Keratinocyte (primary cell): ENCODE measurements around the gene LINC01488. TPM values are rescaled to one million over a fixed set of nuclear protein-coding genes. Genes with fewer than 3 reads are reported as not detected.

Experiments
- DNase-seq: peaks from one replicate; pipeline ENCODE4 v3.0.0-alpha.2; 2011; ENCODE audit warnings: low read depth, missing footprints, low spot score
- FAIRE-seq: peaks from 2 replicates; lab custom pipeline; 2011; peaks lifted over from hg19 to GRCh38; lab: Jason Lieb, UNC
- H2AFZ ChIP-seq: 2 replicates; pipeline ENCODE4 v1.6.0; 2012; ENCODE audit warnings: low read length, control low read depth, inconsistent platforms; ENCODE audit not compliant: control insufficient read depth
- H3K27ac ChIP-seq: 2 replicates; pipeline ENCODE4 v1.5.1; 2011; ENCODE audit warnings: low read length; ENCODE audit not compliant: control insufficient read depth, insufficient read depth
- H3K27me3 ChIP-seq: 3 replicates; pipeline ENCODE4 v1.6.0; 2011; ENCODE audit warnings: low read length; ENCODE audit not compliant: control insufficient read depth, insufficient read depth; ENCODE audit errors: extremely low read depth
- H3K36me3 ChIP-seq, 2 experiments: 2 replicates in 1 of 2; 3 replicates in 1 of 2; pipeline ENCODE4 v1.5.1; 2011; ENCODE audit warnings: low read length in 2 of 2, mild to moderate bottlenecking in 1 of 2; ENCODE audit not compliant: control insufficient read depth in 2 of 2, insufficient read depth in 2 of 2; ENCODE audit errors: extremely low read depth in 1 of 2
- H3K4me1 ChIP-seq: 3 replicates; pipeline ENCODE4 v1.5.1; 2011; ENCODE audit warnings: low read length; ENCODE audit not compliant: control insufficient read depth, insufficient read depth; ENCODE audit errors: extremely low read depth
- H3K4me2 ChIP-seq: 3 replicates; pipeline ENCODE4 v1.6.0; 2011; ENCODE audit warnings: low read depth, low read length; ENCODE audit not compliant: control insufficient read depth, insufficient read depth; ENCODE audit errors: extremely low read depth
- H3K4me3 ChIP-seq, 3 experiments: fragments of 200-600 bp in 1 of 3; sonication (generic) in 1 of 3; 2 replicates in 2 of 3; 3 replicates in 1 of 3; pipeline ENCODE4 v1.5.1; 2011 to 2016; ENCODE audit warnings: low read length in 3 of 3, mild to moderate bottlenecking in 3 of 3, control low read depth in 2 of 3, inconsistent platforms in 1 of 3, low read depth in 1 of 3, mixed read lengths in 1 of 3, mixed run types in 1 of 3, moderate library complexity in 1 of 3; ENCODE audit not compliant: control insufficient read depth in 2 of 3, insufficient read depth in 2 of 3; ENCODE audit errors: extremely low read depth in 1 of 3
- H3K79me2 ChIP-seq: 2 replicates; pipeline ENCODE4 v1.6.0; 2012; ENCODE audit warnings: low read length; ENCODE audit not compliant: control insufficient read depth, insufficient read depth
- H3K9ac ChIP-seq: 3 replicates; pipeline ENCODE4 v1.6.0; 2011; ENCODE audit warnings: low read length; ENCODE audit not compliant: control insufficient read depth, insufficient read depth; ENCODE audit errors: extremely low read depth
- H3K9me1 ChIP-seq: 3 replicates; pipeline ENCODE4 v1.6.0; 2011; ENCODE audit warnings: low read length; ENCODE audit not compliant: control insufficient read depth, insufficient read depth; ENCODE audit errors: extremely low read depth
- H3K9me3 ChIP-seq: 2 replicates; pipeline ENCODE4 v1.5.1; 2012; ENCODE audit warnings: low read depth, low read length; ENCODE audit not compliant: control insufficient read depth
- H4K20me1 ChIP-seq: 3 replicates; pipeline ENCODE4 v1.6.0; 2011; ENCODE audit warnings: low read length; ENCODE audit not compliant: control insufficient read depth, insufficient read depth; ENCODE audit errors: extremely low read depth
- CTCF ChIP-seq, 3 experiments: IDR thresholded peaks in 1 of 3; conservative IDR thresholded peaks in 1 of 3; optimal IDR thresholded peaks in 1 of 3; 2 replicates in 2 of 3; 3 replicates in 1 of 3; pipeline versions ENCODE3 to v1.5.1; 2011; ENCODE audit warnings: low read length in 3 of 3, mild to moderate bottlenecking in 3 of 3, moderate library complexity in 2 of 3, control low read depth in 1 of 3, inconsistent platforms in 1 of 3; ENCODE audit not compliant: insufficient read depth in 2 of 3; ENCODE audit errors: extremely low read depth in 1 of 3
- EZH2 ChIP-seq: IDR thresholded peaks from one replicate; pipeline ENCODE4 v1.6.1; 2012; ENCODE audit warnings: inconsistent platforms, mild to moderate bottlenecking, low read length, moderate library complexity
- dilution Hi-C: fragments of 300-500 bp; cut with MboI; formaldehyde crosslinking; loops from one replicate; pipeline ENCODE4 v1.7.0; 2020; ENCODE audit warnings: low sequenced_read_pairs; ENCODE audit not compliant: extremely low pct_ligation_motif_present
- polyA plus RNA-seq, 5 experiments: library from polyadenylated mRNA; depleted of rRNA in 3 of 5; stranded (reverse) in 3 of 5; stranded (forward) in 1 of 5; unstranded in 1 of 5; fragments of >200 nt; gene quantifications; 1 replicate in 1 of 5; 2 replicates in 3 of 5; 3 replicates in 1 of 5; pipeline versions ENCODE4 v1.2.1 to v1.2.3, GENCODE V29; 2011 to 2012; ENCODE audit warnings: missing spikeins in 2 of 5, low read depth in 1 of 5, low replicate concordance in 1 of 5

LINC01488 gene
- polyA plus RNA-seq, 1 donor (not counting 4 experiments of a cell fraction or from before 2014, with no cell fraction given), result not detected

- TF ChIP-seq CTCF (optimal IDR thresholded peaks at IDR 0.05 in 1 of 3, IDR thresholded peaks at IDR 0.05 in 1 of 3, conservative IDR thresholded peaks at IDR 0.05 in 1 of 3; ENCODE audit: extremely low read depth in 1 of 3, insufficient read depth in 2 of 3, low read length in 3 of 3), result peak in 1 of 3 experiments; percentile 29
- no peak for TF ChIP-seq EZH2
- H3K9me1 ChIP-seq, result no peaks in the 10 kb centered on the region
- H3K27ac ChIP-seq, result no peak overlapping the region
- H3K4me3 ChIP-seq, result no peak overlapping the region
- dilution Hi-C loops, result no loop called here
- peak overlapping the region; percentile 1 for H3K4me2 ChIP-seq
- no peaks in the 10 kb centered on the region for H3K27me3 ChIP-seq
- no peaks in the 10 kb centered on the region for H3K79me2 ChIP-seq
- no peaks in the 10 kb centered on the region for H4K20me1 ChIP-seq
- no peaks in the 10 kb centered on the region for H3K9me3 ChIP-seq
- peak; percentile 76 for FAIRE-seq
- H3K36me3 ChIP-seq, result no peaks in the 10 kb centered on the region
- peak; percentile 49 for DNase-seq
- no peak overlapping the region for H2AFZ ChIP-seq
- peaks cover 25% of the 10 kb centered on the region for H3K4me1 ChIP-seq
- H3K9ac ChIP-seq, result no peak overlapping the region
Observed at GRCh38 chr11:69442012-69442806, 39.3 kb upstream of the LINC01488 start.

- Histone ChIP-seq H3K4me1 (peaks cover 21% of the 10 kb centered on the region), H3K9me1 (no peaks in the 10 kb centered on the region), H3K79me2 (no peaks in the 10 kb centered on the region), H3K4me3 (no peak overlapping the region), H3K9me3 (no peaks in the 10 kb centered on the region), H4K20me1 (no peaks in the 10 kb centered on the region), H3K9ac (no peak overlapping the region), H3K27ac (no peak overlapping the region), H2AFZ (no peak overlapping the region), H3K27me3 (no peaks in the 10 kb centered on the region), H3K4me2 (peak overlapping the region; percentile 67), H3K36me3 (no peaks in the 10 kb centered on the region)
- TF ChIP-seq CTCF (optimal IDR thresholded peaks at IDR 0.05 in 1 of 3, IDR thresholded peaks at IDR 0.05 in 1 of 3, conservative IDR thresholded peaks at IDR 0.05 in 1 of 3; ENCODE audit: extremely low read depth in 1 of 3, insufficient read depth in 2 of 3, low read length in 3 of 3) (no peak), EZH2 (no peak)
- DNase-seq (no peak), FAIRE-seq (no peak)
- dilution Hi-C loops, result no loop called here
Observed at GRCh38 chr11:69442807-69443137, 38.7 kb upstream of the LINC01488 start.
